Cardiac fibroblast (primary cell): ENCODE data around the gene SNRPD2.
"Not testable (repeated sequence)": the region's sequence is repeated elsewhere in the genome, so short reads cannot be mapped to it uniquely, and the experiment has no call there.

Experiments
- DNase-seq, 2 donors: peaks; one replicate each; pipeline versions ENCODE4 v3.0.0 to v3.0.0-alpha.2; 2010; ENCODE audit warnings: low read depth in 2 of 2
- H3K4me3 ChIP-seq, 2 donors: replicated peaks in 1 of 2; 1 replicate in 1 of 2; 2 replicates in 1 of 2; pipeline ENCODE4 v1.5.1; 2011; ENCODE audit warnings: low read depth in 2 of 2, low read length in 2 of 2, mild to moderate bottlenecking in 2 of 2, moderate library complexity in 1 of 2
- TF ChIP-seq, protein P1 (sequence below): IDR thresholded peaks from one replicate; pipeline ENCODE4 v1.5.1; 2011; ENCODE audit warnings: low read depth, mild to moderate bottlenecking, low read length, inconsistent platforms

The SNRPD2 gene

GRCh38 chr19:45691516-45692186 is at the start of gene SNRPD2:
Gene SNRPD2, minus strand, starts transcription at chr19:45691953. Its CDS starts 65 bp downstream, at chr19:45691888.
- peak within 1 kb of the TSS; percentile 91 for H3K4me3 ChIP-seq
- peak; percentile 97 for DNase-seq
- TF ChIP-seq, protein P1, sequence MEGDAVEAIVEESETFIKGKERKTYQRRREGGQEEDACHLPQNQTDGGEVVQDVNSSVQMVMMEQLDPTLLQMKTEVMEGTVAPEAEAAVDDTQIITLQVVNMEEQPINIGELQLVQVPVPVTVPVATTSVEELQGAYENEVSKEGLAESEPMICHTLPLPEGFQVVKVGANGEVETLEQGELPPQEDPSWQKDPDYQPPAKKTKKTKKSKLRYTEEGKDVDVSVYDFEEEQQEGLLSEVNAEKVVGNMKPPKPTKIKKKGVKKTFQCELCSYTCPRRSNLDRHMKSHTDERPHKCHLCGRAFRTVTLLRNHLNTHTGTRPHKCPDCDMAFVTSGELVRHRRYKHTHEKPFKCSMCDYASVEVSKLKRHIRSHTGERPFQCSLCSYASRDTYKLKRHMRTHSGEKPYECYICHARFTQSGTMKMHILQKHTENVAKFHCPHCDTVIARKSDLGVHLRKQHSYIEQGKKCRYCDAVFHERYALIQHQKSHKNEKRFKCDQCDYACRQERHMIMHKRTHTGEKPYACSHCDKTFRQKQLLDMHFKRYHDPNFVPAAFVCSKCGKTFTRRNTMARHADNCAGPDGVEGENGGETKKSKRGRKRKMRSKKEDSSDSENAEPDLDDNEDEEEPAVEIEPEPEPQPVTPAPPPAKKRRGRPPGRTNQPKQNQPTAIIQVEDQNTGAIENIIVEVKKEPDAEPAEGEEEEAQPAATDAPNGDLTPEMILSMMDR = no peak

DNA sequence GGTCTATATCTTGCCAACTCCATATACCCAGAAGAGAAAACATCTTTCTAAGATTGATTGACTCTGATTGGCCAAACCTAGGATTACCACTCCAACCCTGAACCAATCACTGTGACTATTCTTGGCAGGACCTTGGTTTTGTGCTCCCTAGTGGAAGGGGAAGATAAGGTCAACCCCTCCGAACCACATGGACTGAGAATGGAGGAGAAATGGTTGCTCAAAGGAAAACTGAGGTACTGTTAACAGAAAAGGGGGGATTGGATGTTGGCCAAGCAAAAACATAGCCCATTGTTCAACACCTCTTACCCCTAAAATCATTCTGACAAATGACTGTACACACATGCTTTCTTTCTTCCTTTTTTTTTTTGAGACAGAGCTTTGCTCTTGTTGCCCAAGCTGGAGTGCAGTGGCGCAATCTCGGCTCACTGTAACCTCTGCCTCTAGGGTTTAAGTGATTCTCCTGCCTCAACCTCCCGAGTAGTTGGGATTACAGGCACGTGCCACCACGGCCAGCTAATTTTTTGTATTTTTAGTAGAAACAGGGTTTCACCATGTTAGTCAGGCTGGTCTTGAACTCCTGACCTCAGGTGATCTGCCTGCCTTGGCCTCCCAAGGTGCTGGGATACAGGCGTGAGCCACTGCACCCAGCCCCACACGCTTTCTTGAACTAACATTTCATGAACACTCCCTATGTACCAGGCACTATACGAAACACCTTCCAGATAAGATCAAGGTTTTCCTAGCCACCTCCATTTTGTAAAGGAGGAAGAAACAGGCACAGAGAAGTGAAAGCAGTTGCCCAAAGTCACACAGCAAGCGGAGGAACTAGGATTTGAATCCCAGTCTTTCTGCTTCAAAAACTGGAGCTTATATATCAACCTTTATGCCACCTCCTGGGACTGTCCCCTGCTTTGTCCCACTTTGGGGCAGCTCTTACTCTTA is 48.0 kb upstream of the SNRPD2 start:
- peak in 1 of 2 donors; percentile 13 for DNase-seq
- TF ChIP-seq, protein P1 = no peak

DNA sequence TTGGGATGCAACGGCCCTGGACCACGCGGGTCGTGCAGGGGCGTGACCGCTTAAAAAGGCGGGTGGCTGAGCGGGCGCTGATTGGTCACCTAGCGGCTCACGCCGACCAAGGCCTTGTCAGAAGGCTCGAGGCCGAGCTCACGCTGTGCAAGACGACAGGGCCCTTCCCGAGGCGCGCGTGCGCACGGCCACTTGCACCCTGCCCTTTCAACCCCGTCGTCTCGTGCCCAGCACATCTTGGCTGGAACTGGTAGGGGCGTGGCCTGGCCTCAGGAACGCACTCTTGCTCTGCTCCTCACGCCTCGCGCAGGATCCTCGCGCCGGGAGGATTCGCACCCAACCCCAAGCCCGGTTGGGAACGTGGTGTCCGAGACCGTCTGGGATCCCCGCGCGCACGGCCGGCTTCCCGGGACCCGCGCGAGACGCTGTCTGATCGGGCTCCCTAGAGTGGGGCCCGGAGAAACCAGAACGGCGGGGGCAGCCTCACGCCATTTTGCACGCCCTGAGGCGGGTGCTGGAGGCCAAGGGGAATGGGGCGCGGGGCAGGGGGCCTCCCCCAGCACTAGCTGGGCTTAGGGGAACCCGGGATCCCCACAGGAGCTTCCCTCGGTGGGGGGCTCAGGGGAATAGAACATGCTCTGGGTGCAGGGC is 41.5 kb upstream of the SNRPD2 start, which contains the start of gene MEIOSIN:
Gene MEIOSIN (plus strand): TSS at position 280 of the 651 bp plus-strand sequence. CDS start 1,938 bp downstream, outside the sequence.
- TF ChIP-seq, protein P1 = no peak
- no peak for DNase-seq
- H3K4me3 ChIP-seq = no peak within 1 kb of the TSS

More for the DNA sequence above, 48.0 kb upstream of the SNRPD2 start:
- H3K4me3 ChIP-seq = no peak overlapping the region

DNA sequence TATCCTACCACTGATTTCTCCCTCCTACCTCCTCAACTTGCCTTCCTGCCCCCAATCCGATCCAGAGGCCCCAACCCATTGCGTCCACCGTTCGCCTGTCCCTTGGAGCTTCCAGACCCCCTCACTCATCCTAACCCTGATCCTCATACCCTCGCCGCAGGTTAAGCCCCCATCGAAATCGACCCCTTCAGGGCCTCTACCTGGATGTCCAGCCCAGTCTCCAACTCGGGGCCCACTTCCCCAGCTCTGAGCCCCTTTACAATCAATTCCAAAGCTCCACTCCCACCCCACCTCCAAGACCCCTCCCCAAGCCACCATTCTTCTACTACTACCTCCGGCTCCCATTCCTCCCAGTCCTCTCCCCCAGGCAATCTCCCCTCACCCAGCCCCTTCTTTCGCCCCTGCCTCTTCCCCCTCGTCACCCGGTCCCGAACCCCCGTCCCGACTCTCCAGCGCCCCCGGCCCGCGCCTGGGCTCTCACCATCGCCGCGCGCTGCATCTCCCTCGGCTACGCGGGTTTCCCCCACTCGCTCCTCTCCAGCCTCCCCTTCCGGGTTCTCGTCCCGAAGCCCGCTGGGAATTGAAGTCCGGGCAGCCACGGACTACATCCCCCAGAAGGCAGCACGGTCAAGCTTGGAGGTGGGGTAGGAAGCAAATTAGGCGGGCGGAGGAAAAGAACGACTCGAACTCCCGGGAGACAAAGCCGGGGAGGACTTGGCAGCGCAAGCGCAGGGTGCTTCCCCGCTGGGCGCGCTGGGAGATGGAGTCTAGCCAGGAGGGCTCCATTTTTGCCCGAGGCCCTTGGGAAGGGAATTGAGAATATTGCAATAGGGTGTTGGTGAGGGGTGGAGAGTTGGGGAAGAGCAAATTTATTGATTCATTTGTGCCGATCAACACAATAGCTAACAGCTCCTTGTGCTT is 38.9 kb upstream of the SNRPD2 start, which contains the start of gene FBXO46:
Gene FBXO46 (minus strand): TSS at position 529 of the 921 bp plus-strand sequence. CDS start 17,401 bp downstream, outside the sequence.
- TF ChIP-seq, protein P1 = no peak
- peak within 1 kb of the TSS; percentile 92 to 94 for H3K4me3 ChIP-seq
- DNase-seq = peak; percentile 99 to 100

GRCh38 chr19:45729800-45730290 is 38.1 kb upstream of the SNRPD2 start:
- DNase-seq = peak in 1 of 2 donors; percentile 15
- TF ChIP-seq, protein P1 = no peak
- H3K4me3 ChIP-seq = peak overlapping the region; percentile 92 to 94

GRCh38 chr19:45728683-45729082 is 36.9 kb upstream of the SNRPD2 start:
- H3K4me3 ChIP-seq, DNase-seq: not testable (repeated sequence)

DNA sequence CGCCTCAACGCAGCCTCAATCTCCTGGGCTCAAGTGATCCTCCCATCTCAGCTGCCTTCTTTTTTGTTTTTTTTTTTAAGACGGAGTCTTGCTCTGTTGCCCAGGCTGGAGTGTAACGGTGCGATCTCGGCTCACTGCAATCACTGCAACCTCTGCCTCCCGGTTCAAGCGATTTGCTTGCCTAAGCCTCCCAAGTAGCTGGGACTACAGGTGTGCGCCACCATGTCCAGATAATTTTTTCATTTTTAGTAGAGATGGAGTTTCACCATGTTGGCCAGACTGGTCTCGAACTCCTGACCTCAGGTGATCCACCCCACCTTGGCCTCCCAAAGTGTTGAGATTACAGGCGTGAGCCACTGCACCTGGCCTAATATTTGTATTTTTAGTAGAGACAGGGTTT is 28.3 kb upstream of the SNRPD2 start:
- DNase-seq, H3K4me3 ChIP-seq: not testable (repeated sequence)
